Right cardiac atrium (tissue), 5 donors: ENCODE results near the gene ODAD2. TPM values are rescaled to one million over a fixed set of nuclear protein-coding genes. Genes with fewer than 3 reads are reported as not detected.

ENCODE experiments used
- ATAC-seq, 2 donors: fragments of 200-7000 bp; cut with Tn5 transposase; one replicate each; pipeline versions ENCODE4 v1.8.0 to v1.9.1; 2020; ENCODE audit warnings: moderate library complexity in 2 of 2, mild to moderate bottlenecking in 1 of 2
- DNase-seq, 3 donors: peaks; one replicate each; pipeline ENCODE4 v3.0.0-alpha.2; 2020
- H3K27ac ChIP-seq: one replicate; pipeline ENCODE4 v1.5.1; 2013; ENCODE audit warnings: mild to moderate bottlenecking, low read length, control low read depth, moderate library complexity
- H3K27me3 ChIP-seq: one replicate; pipeline ENCODE4 v1.6.1; 2013; ENCODE audit not compliant: control insufficient read depth, insufficient read depth
- H3K4me1 ChIP-seq: one replicate; pipeline ENCODE4 v1.6.1; 2013; ENCODE audit warnings: low read length; ENCODE audit not compliant: control insufficient read depth, insufficient read depth
- H3K4me3 ChIP-seq: one replicate; pipeline ENCODE4 v1.5.1; 2013; ENCODE audit warnings: low read length, control low read depth
- H3K9me3 ChIP-seq: one replicate; pipeline ENCODE4 v1.6.1; 2013; ENCODE audit warnings: low read length; ENCODE audit not compliant: control insufficient read depth
- WGBS: extraction: QIAGEN DNeasy Blood & Tissue Kit; methylation state at CpG from one replicate; pipeline ENCODE4 v1.1.7; 2013; 5-methylcytosine and 5-hydroxymethylcytosine counted together
- intact Hi-C, 4 donors: fragments of 100-400 bp; cut with DNase I; formaldehyde crosslinking; loops; one replicate each; pipeline versions ENCODE4 v1.11.0 to v1.14.0; 2022 to 2023
- polyA plus RNA-seq: library from polyadenylated mRNA; stranded (reverse); fragments of 200-250 nt; gene quantifications from one replicate; pipeline ENCODE4 v1.2.3, GENCODE V29; 2013
- total RNA-seq, 4 donors: library from RNA; stranded (reverse); fragmentation: NEBNext Ultra II Directional; extraction: Animal tissue kit (Norgen Biotek cat#: 25700); gene quantifications; one replicate each; pipeline ENCODE4 v1.2.1, GENCODE V29; 2021
- donor health status: healthy with polysubstance abuse.
- donor health status: DM: no; HTN: yes; CAD: no.
- donor health status: DM: no; HTN: no; CAD: no.
- donor health status: DM: no; HTN: yes; CAD: no; lungs with severe emphysema.
- donor health status: DM: yes; HTN: yes; CAD: no.

The ODAD2 gene
- total and polyA plus RNA-seq, 5 donors: 0.05 to 0.29 (median 0.11) TPM; not detected in 2

DNA sequence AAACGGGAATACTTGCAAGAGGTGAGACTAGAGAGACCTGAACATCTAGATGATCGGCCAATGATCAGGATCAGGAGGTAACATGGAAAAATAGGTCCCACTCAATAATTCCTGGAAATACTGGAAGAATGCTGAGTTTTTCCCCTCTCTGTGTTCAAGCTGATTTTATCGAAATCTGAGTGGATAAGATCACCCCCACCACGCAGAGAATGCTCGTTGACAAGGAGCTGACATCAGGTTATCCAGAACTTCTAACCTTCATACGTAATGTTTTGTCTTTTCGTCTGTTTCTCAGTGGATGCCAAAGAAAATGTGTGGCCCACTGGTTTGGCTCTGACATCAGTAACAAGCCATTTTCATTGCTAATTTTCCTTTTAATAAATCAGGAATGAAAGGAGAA lies 194.7 kb downstream of the ODAD2 start:
- ATAC-seq (no peak), DNase-seq (no peak)
- Histone ChIP-seq H3K27ac (no peak overlapping the region), H3K4me3 (no peak overlapping the region), H3K27me3 (no peaks in the 10 kb centered on the region), H3K4me1 (no peaks in the 10 kb centered on the region), H3K9me3 (no peaks in the 10 kb centered on the region)
- intact Hi-C loops: no loop called here
- WGBS: 65% methylated on average over 7 of the region's 7 CpGs

DNA sequence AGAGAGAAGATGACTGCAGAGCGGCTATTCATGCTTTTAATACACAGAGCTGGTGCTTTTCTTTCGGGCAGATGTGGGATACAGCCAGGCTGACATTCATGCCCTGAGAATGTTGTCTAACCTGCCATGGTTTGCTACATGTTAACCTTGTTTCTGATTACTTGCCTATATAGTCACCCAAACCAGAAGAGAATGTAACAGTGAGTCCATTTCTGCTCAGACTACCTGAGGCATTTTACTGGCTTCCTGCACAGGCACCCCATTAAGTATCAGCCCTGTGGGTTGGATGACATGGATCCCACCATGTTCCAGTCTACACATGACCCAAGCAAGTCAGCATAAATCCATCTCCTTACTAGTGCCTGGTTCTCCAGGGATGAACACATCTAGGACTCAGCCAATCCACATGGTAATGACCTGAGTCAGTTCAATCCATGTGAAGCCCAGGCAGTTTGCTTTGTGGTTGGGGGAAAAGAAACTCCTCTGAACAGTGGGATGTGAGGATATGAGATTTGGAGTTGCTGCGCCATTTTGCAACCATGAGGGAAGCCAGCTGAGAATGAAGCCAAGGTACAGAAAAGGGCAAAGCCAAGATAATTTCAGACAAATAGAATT lies 197.6 kb downstream of the ODAD2 start:
- no peak for ATAC-seq
- no peak overlapping the region for H3K4me3 ChIP-seq
- 81% methylated on average over 3 of the region's 3 CpGs for WGBS

DNA sequence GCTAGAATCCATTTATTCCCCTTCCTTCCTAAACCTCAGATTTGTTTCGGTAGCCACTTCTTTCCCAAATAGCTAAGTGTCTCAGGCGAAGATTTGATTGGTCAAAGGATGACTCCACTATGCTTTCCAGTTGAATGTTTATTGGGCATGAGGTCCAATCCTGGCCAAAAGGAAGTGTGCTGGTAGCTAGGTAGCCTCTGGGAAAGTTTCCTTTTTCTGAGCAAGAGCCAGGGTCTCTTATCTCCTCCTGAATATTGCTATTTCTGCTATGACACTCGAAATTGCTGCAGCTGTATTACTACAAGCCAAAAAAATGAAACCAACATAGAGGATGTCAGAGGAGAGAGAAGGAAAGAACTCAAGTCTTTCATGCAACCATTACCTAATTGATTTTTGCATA lies 199.8 kb downstream of the ODAD2 start:
- Histone ChIP-seq H3K4me3 (no peak overlapping the region), H3K4me1 (peaks cover 2% of the 10 kb centered on the region), H3K27ac (no peak overlapping the region), H3K9me3 (no peaks in the 10 kb centered on the region), H3K27me3 (no peaks in the 10 kb centered on the region)
- 57% methylated on average over 3 of the region's 3 CpGs for WGBS
- no peak for ATAC-seq
- intact Hi-C loops: no loop called here
- DNase-seq: no peak

More for the DNA sequence above, 197.6 kb downstream of the ODAD2 start:
- Histone ChIP-seq H3K9me3 (no peaks in the 10 kb centered on the region), H3K27me3 (no peaks in the 10 kb centered on the region), H3K27ac (no peak overlapping the region), H3K4me1 (peaks cover 2% of the 10 kb centered on the region)
- DNase-seq: no peak
- intact Hi-C loops: no loop called here

DNA sequence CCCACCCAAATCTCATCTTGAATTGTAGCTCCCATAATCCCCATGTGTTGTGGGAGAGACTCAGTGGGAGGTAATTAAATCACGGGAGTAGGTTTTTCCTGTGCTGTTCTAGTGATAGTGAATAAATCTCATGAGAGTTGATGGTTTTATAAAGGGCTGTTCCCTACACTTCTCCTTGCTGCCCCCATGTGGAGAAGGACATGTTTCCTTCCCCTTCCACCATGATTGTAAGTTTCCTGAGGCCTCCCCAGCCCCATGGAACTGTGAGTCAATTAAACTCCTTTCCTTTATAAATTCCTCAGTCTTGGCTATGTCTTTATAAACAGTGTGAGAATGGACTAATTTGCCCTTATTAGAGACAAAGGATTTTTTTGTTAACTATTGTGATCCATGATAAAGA lies 204.7 kb downstream of the ODAD2 start:
- no peak for DNase-seq
- Histone ChIP-seq H3K4me3 (no peak overlapping the region), H3K27me3 (peaks cover 3% of the 10 kb centered on the region), H3K9me3 (no peaks in the 10 kb centered on the region), H3K4me1 (peaks cover 2% of the 10 kb centered on the region), H3K27ac (no peak overlapping the region)
- 40% methylated on average over 1 of the region's 1 CpG for WGBS
- intact Hi-C loops: no loop called here
- no peak for ATAC-seq

DNA sequence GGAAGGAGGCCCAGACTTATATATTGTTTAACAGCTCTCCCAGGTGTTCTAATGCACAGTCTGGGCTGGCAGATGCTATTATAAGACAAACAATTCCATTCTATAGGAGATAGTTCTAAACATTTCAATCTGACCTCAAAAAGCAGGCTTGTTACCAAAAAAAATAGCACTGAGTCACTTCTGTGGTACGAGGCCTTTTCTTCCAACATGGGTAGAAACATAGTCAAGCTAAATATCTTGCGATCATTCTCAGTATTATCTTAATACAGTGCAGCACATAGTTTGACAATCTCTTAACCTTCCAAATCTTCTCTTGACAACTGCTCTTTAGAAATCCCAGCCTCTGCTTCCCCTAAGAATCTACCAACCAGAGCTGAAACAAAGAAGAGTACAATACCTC lies 206.7 kb downstream of the ODAD2 start:
- intact Hi-C loops: no loop called here
- no peak overlapping the region for H3K27ac ChIP-seq
- H3K9me3 ChIP-seq: no peaks in the 10 kb centered on the region
- ATAC-seq (no peak), DNase-seq (no peak)
- H3K27me3 ChIP-seq: peaks cover 3% of the 10 kb centered on the region
- H3K4me3 ChIP-seq: no peak overlapping the region
- no peaks in the 10 kb centered on the region for H3K4me1 ChIP-seq
- WGBS: 73% methylated on average over 2 of the region's 2 CpGs

DNA sequence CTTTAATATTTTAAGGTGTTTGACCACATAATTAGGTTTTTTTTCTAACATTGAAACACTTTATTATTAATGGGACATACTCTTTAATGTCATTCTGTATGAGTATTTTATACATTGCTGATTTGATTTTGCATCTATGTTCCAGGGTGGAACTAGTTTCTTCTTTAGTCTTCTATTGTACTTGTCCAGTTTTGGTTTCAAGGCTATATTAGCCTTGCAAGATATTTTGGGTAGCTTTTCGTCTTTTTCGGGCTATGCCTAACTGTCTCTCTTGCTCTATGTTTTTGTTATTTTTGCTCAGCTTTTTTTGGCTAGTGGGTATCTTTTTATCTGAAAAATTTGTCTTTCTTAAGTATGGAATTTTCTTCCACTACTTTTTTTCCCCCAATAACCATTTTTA lies 214.6 kb downstream of the ODAD2 start:
- intact Hi-C loops: no loop called here
- WGBS: 71% methylated on average over 2 of the region's 2 CpGs
- Histone ChIP-seq H3K9me3 (peaks cover 2% of the 10 kb centered on the region), H3K4me1 (no peaks in the 10 kb centered on the region), H3K27ac (no peak overlapping the region), H3K4me3 (no peak overlapping the region), H3K27me3 (no peaks in the 10 kb centered on the region)
- no peak for ATAC-seq
- DNase-seq: no peak

DNA sequence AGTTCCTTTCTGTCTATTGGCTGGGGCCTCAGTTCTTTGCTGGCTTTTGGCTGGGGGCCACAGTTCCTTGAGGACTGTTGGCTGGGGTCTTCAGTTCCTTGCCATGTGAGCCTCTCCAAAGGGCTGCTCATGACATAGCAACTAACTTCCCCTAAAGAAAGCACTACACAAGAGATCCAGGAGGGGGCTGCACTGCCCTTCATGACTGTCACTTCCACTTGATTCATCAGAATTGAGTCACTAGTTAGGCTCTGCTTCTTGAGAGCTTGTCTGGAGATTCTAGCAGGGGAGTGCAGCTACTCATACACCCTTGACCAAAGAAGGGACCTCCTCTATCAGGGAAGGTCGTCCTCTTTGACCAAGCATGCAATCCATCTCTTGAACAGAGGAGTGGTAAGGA lies 215.2 kb downstream of the ODAD2 start:
- no peaks in the 10 kb centered on the region for H3K27me3 ChIP-seq
- 29% methylated on average over 1 of the region's 1 CpG for WGBS
- peaks cover 2% of the 10 kb centered on the region for H3K9me3 ChIP-seq
- intact Hi-C loops: no loop called here
- no peaks in the 10 kb centered on the region for H3K4me1 ChIP-seq
- ATAC-seq (no peak), DNase-seq (no peak)
- no peak overlapping the region for H3K27ac ChIP-seq
- H3K4me3 ChIP-seq: no peak overlapping the region

DNA sequence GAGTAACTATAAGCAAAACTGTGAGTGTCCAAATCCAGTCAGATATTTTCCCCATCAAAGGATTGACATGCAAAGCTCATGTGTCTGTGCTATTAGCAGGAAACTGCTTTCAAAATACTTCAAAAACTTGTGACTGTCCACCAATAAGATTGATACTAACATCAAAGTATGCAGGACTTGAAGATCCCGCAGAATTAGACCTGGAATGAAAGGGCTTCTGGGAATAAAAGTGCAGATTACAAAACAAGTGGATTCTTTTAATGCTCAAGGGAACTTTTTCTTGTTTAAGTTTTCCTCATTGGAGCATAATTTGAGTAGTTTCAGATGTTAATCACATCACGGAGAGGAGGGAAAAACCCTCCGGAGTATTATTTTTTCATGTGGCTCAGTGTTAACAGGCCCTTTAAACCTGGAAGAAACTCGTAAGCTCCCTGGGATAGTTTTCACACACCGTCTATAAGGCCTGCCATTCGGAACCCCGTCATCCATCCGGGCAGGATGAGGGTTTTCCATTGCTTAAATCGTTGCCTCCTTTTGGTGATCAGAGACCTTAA lies 219.3 kb downstream of the ODAD2 start:
- 68% methylated on average over 9 of the region's 9 CpGs for WGBS
- no peak overlapping the region for H3K27ac ChIP-seq
- DNase-seq: no peak
- peaks cover 2% of the 10 kb centered on the region for H3K9me3 ChIP-seq
- no peaks in the 10 kb centered on the region for H3K4me1 ChIP-seq
- ATAC-seq: no peak
- H3K27me3 ChIP-seq: no peaks in the 10 kb centered on the region
- no peak overlapping the region for H3K4me3 ChIP-seq
- intact Hi-C loops: no loop called here

DNA sequence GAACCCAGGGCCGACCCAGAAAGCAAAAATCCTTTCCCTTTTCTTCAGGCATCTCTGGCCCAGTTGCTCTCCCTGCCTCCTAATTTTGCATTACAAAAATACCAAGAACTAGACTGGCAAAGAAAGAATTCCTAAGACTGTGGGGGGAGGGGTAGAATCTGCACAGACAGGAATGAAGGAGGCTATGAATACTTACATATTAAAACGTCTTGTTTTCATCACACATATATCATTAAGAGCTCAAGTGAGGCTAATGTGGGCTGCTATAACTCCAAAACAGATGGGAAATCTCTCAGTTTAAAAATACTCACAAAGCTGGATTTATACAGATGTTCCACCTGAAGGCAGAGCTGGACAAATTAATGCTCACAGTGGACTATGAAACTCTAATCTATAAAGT lies 224.0 kb downstream of the ODAD2 start:
- H3K4me1 ChIP-seq: no peaks in the 10 kb centered on the region
- ATAC-seq: no peak
- 50% methylated on average over 2 of the region's 2 CpGs for WGBS
- no peak overlapping the region for H3K4me3 ChIP-seq
- H3K9me3 ChIP-seq: no peaks in the 10 kb centered on the region
- intact Hi-C loops: no loop called here
- H3K27ac ChIP-seq: no peak overlapping the region
- no peak for DNase-seq
- no peaks in the 10 kb centered on the region for H3K27me3 ChIP-seq

DNA sequence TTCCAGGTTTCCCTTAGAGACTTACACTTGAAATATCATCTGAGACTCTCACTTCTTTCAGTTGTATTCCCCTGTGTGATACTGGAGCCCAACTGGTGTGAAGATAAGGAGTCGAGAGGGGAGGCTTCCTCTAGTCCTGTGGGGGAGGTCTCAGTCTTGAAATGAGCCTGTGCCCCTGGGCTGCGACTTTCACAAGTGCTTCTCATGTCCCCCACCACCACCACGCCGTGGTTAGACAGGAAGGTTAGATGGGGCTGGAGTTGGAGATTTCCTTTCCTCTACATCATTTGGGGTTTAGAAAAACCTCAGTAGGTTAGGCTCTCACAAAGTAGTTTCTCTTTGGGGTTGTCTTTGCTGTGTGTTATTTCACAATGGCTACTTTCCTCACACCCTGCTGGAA lies 227.6 kb downstream of the ODAD2 start:
- no peaks in the 10 kb centered on the region for H3K9me3 ChIP-seq
- WGBS: 45% methylated on average over 4 of the region's 4 CpGs
- no peaks in the 10 kb centered on the region for H3K27me3 ChIP-seq
- intact Hi-C loops: no loop called here
- no peak overlapping the region for H3K4me3 ChIP-seq
- H3K4me1 ChIP-seq: no peaks in the 10 kb centered on the region
- ATAC-seq: no peak
- no peak overlapping the region for H3K27ac ChIP-seq
- DNase-seq: no peak

DNA sequence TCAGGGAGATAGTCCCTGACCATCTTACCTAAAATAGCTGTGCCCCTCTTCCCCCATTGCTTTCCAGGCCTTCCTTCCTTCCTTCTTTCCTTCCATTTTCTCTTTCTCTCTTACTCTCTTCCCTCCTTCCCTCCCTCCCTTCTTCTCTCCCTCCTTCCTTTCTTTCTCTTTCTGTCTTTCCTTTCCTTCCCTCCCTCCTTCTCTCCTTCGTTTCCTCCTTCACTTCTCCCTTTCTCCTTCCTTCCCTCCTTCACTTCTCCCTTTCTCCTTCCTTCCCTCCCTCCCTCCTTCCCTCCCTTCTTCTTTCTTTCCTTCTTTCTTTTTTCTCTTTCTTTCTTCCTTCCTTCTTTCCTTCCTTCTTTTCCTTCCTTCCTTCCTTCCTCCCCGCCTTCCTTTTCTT lies 228.7 kb downstream of the ODAD2 start:
- intact Hi-C loops: no loop called here
- Histone ChIP-seq H3K9me3 (no peaks in the 10 kb centered on the region), H3K4me1 (no peaks in the 10 kb centered on the region), H3K27me3 (no peaks in the 10 kb centered on the region), H3K4me3 (no peak overlapping the region), H3K27ac (no peak overlapping the region)
- ATAC-seq: no peak
- DNase-seq: no peak
- 84% methylated on average over 2 of the region's 2 CpGs for WGBS
